Activated T-cell treated with anti-CD3 and anti-CD28 coated beads for 24 hours (primary cell): ENCODE data around the gene FADS2.

Experiments
- DNase-seq: peaks from one replicate; pipeline ENCODE4 v3.0.0-alpha.2; 2020; ENCODE audit warnings: low read depth

The FADS2 gene

GRCh38 chr11:61847914-61848581, 19.9 kb downstream of the FADS2 start:
- DNase-seq = no peak

- DNase-seq = no peak
Measured at GRCh38 chr11:61848631-61849030, 20.5 kb downstream of the FADS2 start.

- no peak for DNase-seq
Measured at GRCh38 chr11:61850687-61851086, 22.6 kb downstream of the FADS2 start.

- no peak for DNase-seq
Measured at GRCh38 chr11:61851113-61851899, 23.2 kb downstream of the FADS2 start.

GRCh38 chr11:61851900-61852295, 23.8 kb downstream of the FADS2 start:
- DNase-seq = no peak

GRCh38 chr11:61853698-61854169, 25.6 kb downstream of the FADS2 start:
- DNase-seq = no peak

- no peak for DNase-seq
Measured at GRCh38 chr11:61854206-61854895, 26.3 kb downstream of the FADS2 start.

GRCh38 chr11:61854966-61855714, 27.0 kb downstream of the FADS2 start:
- DNase-seq = no peak

- DNase-seq = no peak
Measured at GRCh38 chr11:61855939-61856680, 28.0 kb downstream of the FADS2 start.

GRCh38 chr11:61860054-61860903, 32.2 kb downstream of the FADS2 start:
- no peak for DNase-seq

GRCh38 chr11:61861634-61862033, 33.5 kb downstream of the FADS2 start:
- no peak for DNase-seq

GRCh38 chr11:61862714-61863547, 34.8 kb downstream of the FADS2 start:
- DNase-seq = no peak

- DNase-seq = no peak
Measured at GRCh38 chr11:61863548-61864081, 35.5 kb downstream of the FADS2 start.

GRCh38 chr11:61864814-61865775, 37.0 kb downstream of the FADS2 start:
- DNase-seq = no peak

GRCh38 chr11:61866231-61866957, 38.3 kb downstream of the FADS2 start:
- DNase-seq = no peak

GRCh38 chr11:61866958-61867343, 38.9 kb downstream of the FADS2 start:
- DNase-seq = no peak
